C4-2B (cell line): ENCODE results near the gene MVK.

Source experiments
- CTCF ChIP-seq: fragments of 450-650 bp; conservative IDR thresholded peaks from 2 replicates; pipeline ENCODE4 v1.5.1; 2017; ENCODE audit warnings: mild to moderate bottlenecking
- ZFX ChIP-seq: fragments of 450-650 bp; IDR thresholded peaks from 2 replicates; pipeline ENCODE4 v1.6.1; 2017

DNA sequence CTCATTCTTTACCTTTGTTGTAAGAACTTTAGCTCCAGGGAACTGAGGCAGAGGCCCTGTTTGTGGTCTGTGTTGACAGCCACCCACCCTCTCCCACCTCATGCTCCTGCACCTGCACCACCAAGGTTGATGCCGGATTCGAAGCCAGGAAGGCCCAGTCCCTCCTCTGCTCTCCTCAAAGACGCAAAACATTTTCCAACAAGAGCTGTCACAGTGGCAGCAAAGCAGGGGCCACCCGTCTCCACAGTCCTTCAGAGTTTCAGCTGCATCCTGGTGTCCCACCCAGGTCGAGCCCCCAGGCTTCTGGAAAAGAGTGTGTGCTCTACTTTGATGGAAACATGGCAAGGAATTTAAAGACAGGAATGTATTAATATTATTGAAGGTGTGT, 37.7 kb upstream of the MVK start:
- no peak for TF ChIP-seq CTCF
- no peak for TF ChIP-seq ZFX
